Kidney epithelial cell (primary cell): ENCODE data around the gene DLGAP1. TPM values are rescaled to one million over a fixed set of nuclear protein-coding genes. Genes with fewer than 3 reads are reported as not detected.

Experiments used
- DNase-seq: peaks from one replicate; pipeline ENCODE4 v3.0.0-alpha.2; 2010; ENCODE audit warnings: low read depth
- H3K27me3 ChIP-seq: 2 replicates; pipeline ENCODE4 v1.6.0; 2011; ENCODE audit warnings: low read length; ENCODE audit not compliant: control insufficient read depth, insufficient read depth
- H3K36me3 ChIP-seq: 2 replicates; pipeline ENCODE4 v1.5.1; 2011; ENCODE audit warnings: low read length; ENCODE audit not compliant: control insufficient read depth, insufficient read depth
- H3K4me3 ChIP-seq: 2 replicates; pipeline ENCODE4 v1.5.1; 2011; ENCODE audit warnings: low read depth, mild to moderate bottlenecking, control low read depth, low read length
- total RNA-seq: library from RNA; depleted of rRNA; stranded (reverse); fragments of >200 nt; gene quantifications from 2 replicates; pipeline ENCODE4 v1.2.3, GENCODE V29; 2015
- TF ChIP-seq, protein P1 (sequence below): IDR thresholded peaks from 2 replicates; pipeline ENCODE4 v1.5.1; 2011; ENCODE audit warnings: mild to moderate bottlenecking, moderate library complexity, low read length, control low read depth, inconsistent platforms; ENCODE audit not compliant: insufficient read depth, poor library complexity, severe bottlenecking

The DLGAP1 gene
- total RNA-seq, 1 donor from 2014 or later = 2.6 TPM

DNA sequence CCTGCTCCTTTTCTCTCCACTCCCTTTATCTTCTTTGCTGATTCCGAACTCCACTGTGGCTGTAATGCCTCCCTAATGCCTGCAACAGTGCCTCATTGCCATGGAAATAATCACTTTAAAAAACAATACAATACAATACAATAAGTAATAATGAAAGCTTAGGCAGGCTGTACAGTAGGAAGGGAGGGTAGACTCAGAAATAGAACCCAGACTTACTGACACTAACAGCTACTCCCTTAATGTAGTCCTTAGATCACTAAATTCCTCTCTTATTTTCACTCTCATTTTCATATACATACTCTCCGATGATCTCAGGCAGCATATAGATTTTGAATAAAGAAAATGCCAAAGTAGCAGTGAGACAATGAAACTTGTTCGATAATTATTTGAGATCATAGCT, 70.2 kb downstream of the DLGAP1 start:
- H3K4me3 ChIP-seq = no peak overlapping the region
- TF ChIP-seq, protein P1, sequence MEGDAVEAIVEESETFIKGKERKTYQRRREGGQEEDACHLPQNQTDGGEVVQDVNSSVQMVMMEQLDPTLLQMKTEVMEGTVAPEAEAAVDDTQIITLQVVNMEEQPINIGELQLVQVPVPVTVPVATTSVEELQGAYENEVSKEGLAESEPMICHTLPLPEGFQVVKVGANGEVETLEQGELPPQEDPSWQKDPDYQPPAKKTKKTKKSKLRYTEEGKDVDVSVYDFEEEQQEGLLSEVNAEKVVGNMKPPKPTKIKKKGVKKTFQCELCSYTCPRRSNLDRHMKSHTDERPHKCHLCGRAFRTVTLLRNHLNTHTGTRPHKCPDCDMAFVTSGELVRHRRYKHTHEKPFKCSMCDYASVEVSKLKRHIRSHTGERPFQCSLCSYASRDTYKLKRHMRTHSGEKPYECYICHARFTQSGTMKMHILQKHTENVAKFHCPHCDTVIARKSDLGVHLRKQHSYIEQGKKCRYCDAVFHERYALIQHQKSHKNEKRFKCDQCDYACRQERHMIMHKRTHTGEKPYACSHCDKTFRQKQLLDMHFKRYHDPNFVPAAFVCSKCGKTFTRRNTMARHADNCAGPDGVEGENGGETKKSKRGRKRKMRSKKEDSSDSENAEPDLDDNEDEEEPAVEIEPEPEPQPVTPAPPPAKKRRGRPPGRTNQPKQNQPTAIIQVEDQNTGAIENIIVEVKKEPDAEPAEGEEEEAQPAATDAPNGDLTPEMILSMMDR = no peak
- H3K36me3 ChIP-seq = no peaks in the 10 kb centered on the region
- DNase-seq = no peak
- no peaks in the 10 kb centered on the region for H3K27me3 ChIP-seq

DNA sequence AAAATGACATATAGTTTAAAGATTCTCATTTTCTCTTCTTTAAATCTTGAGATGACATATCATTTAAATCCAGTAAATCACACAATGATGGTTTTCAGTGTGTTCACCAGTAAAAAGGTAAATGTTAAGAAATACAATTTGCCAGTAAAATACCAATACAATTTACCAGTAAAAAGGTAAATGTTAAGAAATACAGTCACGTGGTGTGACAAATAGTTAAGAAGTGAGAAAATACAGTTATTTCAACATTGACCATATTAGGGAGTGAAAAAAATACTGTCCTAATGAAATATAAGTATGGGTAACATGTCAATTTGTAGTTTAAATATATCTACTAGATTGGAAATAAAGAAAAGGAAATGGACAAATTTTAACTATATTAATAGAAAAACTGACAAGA, 80.5 kb downstream of the DLGAP1 start:
- no peak for DNase-seq
- TF ChIP-seq, protein P1 = no peak
- H3K27me3 ChIP-seq = no peaks in the 10 kb centered on the region
- H3K4me3 ChIP-seq = no peak overlapping the region
- H3K36me3 ChIP-seq = no peaks in the 10 kb centered on the region

DNA sequence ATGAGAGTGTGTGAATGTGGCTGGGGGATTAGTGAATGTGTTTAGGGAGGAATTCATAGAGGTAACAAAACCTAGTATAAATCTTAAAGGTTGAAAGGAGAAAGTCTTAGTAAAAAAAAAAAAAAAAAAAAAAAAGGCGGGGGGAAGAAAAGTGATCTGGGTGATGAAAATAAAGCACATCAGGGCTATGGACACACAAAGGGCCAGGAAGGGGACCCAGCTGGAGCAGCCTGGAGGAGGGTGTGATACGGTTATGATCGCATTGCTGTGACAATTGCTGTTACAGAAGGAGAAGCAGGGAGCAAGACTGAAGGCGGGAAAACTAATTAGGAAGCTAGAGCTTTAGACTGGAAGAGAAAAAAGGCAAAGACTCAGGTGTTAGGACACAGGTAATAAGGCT, 85.4 kb downstream of the DLGAP1 start:
- TF ChIP-seq, protein P1 = no peak
- H3K27me3 ChIP-seq = no peaks in the 10 kb centered on the region
- H3K36me3 ChIP-seq = no peaks in the 10 kb centered on the region
- DNase-seq = no peak
- no peak overlapping the region for H3K4me3 ChIP-seq

DNA sequence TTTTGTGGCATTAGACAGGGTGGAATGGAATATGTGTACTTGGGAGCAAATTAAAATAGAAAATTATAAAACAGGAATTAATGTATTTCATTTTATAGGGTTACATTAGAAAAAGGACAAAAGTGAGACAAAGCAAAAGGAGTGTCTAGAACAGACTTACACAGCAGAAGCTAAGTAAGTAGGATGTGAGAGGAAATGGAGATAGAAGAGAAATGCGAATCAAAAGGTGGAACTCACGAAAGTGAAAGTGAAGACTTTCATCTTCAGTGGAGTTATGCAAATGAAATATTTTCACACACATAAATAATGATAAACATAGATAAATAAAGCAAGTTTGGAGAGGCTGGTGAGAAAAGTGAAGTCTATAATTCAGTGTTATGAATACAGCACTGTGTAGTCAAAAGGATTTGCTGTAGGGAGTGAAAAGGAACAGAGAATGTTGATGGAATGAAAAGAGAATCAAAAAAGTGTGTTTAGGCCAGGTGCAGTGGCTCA, 94.8 kb downstream of the DLGAP1 start:
- no peak for DNase-seq
- TF ChIP-seq, protein P1 = no peak
- Histone ChIP-seq H3K36me3 (no peaks in the 10 kb centered on the region), H3K4me3 (no peak overlapping the region), H3K27me3 (no peaks in the 10 kb centered on the region)

DNA sequence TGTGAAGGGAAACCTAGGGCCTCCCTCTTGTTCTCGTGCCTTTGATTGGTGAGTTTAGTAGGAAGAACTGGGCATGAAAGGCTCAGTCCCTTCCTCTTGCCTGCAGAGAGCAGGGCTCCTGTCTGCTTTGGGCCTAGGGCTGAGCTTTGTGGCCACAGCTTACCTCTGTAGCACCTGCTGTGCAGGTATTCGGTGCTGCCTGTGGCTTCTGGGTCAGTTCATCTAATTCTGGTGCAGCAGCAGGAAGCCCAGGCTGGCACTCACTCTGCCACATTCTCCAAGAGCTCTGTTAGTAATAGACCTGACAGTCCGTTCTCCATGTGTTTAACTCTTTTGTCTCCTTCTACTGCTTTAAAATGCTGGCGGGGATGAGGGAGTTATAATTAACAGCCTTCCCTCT, 96.5 kb downstream of the DLGAP1 start:
- Histone ChIP-seq H3K4me3 (no peak overlapping the region), H3K36me3 (no peaks in the 10 kb centered on the region), H3K27me3 (no peaks in the 10 kb centered on the region)
- TF ChIP-seq, protein P1 = no peak
- no peak for DNase-seq

DNA sequence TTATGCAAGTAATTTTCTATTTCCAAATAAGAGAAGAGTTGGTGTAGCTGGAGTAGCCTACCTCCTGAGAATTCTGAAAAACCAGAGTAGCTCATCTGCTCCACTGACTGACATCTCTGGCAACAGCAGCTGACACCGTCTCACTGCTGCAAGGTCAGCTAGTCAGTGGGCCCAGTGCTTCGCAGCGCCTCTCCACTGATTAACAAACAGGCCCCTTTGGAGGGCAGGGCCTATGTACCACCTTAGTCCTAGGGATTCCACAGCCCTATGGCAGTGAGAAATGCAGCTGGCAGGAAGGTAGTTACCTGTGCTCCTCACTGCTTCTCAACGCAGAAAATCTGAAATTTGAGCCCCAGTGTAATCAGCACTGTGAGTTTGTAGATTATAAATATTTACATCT, 97.5 kb downstream of the DLGAP1 start:
- Histone ChIP-seq H3K36me3 (no peaks in the 10 kb centered on the region), H3K27me3 (no peaks in the 10 kb centered on the region), H3K4me3 (no peak overlapping the region)
- TF ChIP-seq, protein P1 = no peak
- no peak for DNase-seq
